ENCODE data around the gene PLEKHA6. TPM values are rescaled to one million over a fixed set of nuclear protein-coding genes. Genes with fewer than 3 reads are reported as not detected.

The PLEKHA6 gene
- total RNA-seq, 1 donor from 2014 or later = 15.4 TPM

DNA sequence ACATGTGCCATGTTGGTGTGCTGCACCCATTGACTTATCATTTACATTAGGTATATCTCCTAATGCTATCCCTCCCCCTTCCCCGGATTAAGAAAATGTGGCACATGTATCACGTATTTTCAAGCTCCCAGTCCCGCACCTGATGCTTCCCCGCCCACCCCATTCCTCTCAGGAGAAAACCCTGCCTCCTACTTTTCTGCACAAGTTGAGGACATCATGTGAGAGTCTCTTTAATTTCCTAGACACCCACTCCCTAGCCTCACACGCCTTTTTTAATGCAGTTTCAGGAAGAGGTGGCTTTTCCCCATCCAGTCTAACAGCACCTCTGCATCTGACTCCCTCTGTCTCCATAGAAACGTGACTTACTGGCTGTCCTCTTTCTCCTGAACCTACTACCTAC is 87.8 kb downstream of the PLEKHA6 start:
- Histone ChIP-seq H3K36me3 (ENCODE audit: control insufficient read depth, insufficient read depth, low read length) (peaks cover 1% of the 10 kb centered on the region), H3K27me3 (ENCODE audit: control insufficient read depth, insufficient read depth, low read length) (no peaks in the 10 kb centered on the region), H3K4me3 (ENCODE audit: low read depth, low read length) (no peak overlapping the region)
- no peak for DNase-seq (ENCODE audit: low read depth)
- no peak for TF ChIP-seq CTCF (IDR thresholded peaks at IDR 0.05; ENCODE audit: insufficient read depth, low read length, poor library complexity, severe bottlenecking)

DNA sequence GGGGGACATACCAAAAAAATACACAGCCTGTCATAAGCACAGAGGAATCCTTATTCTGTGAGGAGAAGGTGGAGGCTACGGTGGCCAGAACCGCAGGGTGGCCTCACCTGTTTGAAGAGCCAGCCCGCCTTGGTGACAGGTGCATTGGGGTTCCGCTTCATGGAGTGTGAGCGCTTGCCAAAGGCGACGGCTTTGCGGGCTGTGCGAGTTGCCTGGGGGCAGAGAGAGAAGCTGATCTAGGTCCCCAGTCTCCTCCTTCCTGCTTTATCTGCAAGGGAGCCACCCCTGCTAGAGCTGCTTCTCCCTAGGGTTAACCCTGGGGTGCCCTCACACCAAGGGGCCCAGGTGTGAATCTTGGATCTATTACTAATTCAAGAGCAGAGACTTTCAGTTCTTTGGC is 91.6 kb downstream of the PLEKHA6 start:
- Histone ChIP-seq H3K27me3 (ENCODE audit: control insufficient read depth, insufficient read depth, low read length) (no peaks in the 10 kb centered on the region), H3K4me3 (ENCODE audit: low read depth, low read length) (no peak overlapping the region), H3K36me3 (ENCODE audit: control insufficient read depth, insufficient read depth, low read length) (no peaks in the 10 kb centered on the region)
- no peak for DNase-seq (ENCODE audit: low read depth)
- TF ChIP-seq CTCF (IDR thresholded peaks at IDR 0.05; ENCODE audit: insufficient read depth, low read length, poor library complexity, severe bottlenecking) = no peak

GRCh38 chr1:204267191-204267601 is 92.5 kb downstream of the PLEKHA6 start:
- no peaks in the 10 kb centered on the region for H3K27me3 ChIP-seq (ENCODE audit: control insufficient read depth, insufficient read depth, low read length)
- no peak for TF ChIP-seq CTCF (IDR thresholded peaks at IDR 0.05; ENCODE audit: insufficient read depth, low read length, poor library complexity, severe bottlenecking)
- H3K36me3 ChIP-seq (ENCODE audit: control insufficient read depth, insufficient read depth, low read length) = no peaks in the 10 kb centered on the region
- H3K4me3 ChIP-seq (ENCODE audit: low read depth, low read length) = no peak overlapping the region
- no peak for DNase-seq (ENCODE audit: low read depth)

DNA sequence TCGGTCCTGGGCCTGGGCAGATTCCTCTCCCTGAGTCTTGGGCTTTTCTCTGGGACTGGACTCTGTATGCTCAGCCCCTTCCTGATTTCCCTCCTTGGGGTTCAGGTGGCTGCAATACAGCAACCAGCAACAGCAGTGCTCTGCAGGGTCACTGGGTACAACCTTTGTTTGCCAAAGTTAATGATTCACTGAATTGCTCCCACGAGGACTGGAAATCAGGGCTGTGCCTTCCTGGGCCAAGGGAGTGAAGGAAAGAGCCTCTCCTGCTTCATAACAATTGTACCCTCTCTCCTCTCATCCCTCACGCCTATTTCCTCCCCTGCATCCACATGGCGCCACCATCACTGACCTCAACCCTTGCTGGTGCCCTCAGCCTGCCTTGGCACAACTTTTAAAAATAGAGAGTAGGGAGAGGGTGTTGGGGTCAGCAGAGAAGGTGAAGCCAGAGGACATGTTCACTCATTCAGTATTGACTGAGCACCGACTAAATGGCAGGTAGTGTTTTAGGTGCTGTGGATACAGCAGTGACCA is 93.2 kb downstream of the PLEKHA6 start:
- no peak overlapping the region for H3K4me3 ChIP-seq (ENCODE audit: low read depth, low read length)
- H3K36me3 ChIP-seq (ENCODE audit: control insufficient read depth, insufficient read depth, low read length) = no peaks in the 10 kb centered on the region
- DNase-seq (ENCODE audit: low read depth) = no peak
- TF ChIP-seq CTCF (IDR thresholded peaks at IDR 0.05; ENCODE audit: insufficient read depth, low read length, poor library complexity, severe bottlenecking) = no peak
- H3K27me3 ChIP-seq (ENCODE audit: control insufficient read depth, insufficient read depth, low read length) = no peaks in the 10 kb centered on the region

DNA sequence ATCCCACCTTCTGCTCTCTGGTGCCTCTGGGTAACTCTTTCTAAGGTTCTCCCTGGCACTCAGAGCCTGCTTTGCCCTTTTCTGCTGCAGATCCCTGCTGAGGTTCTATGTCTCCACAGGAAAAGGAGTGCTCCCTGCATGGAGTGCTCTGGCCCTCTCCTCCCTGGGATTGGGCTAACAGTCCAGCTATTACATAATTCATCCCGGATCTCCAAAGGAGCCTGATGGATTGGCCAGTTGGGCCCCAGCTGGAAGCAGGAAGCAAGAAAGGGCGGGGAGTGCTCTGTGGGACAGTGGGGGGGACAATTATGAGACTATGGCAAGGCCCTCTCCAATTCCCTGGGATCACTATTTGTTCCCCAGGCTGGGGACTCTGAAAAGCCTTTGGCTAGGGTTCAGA is 94.1 kb downstream of the PLEKHA6 start:
- no peak for DNase-seq (ENCODE audit: low read depth)
- Histone ChIP-seq H3K27me3 (ENCODE audit: control insufficient read depth, insufficient read depth, low read length) (no peaks in the 10 kb centered on the region), H3K36me3 (ENCODE audit: control insufficient read depth, insufficient read depth, low read length) (no peaks in the 10 kb centered on the region), H3K4me3 (ENCODE audit: low read depth, low read length) (no peak overlapping the region)
- TF ChIP-seq CTCF (IDR thresholded peaks at IDR 0.05; ENCODE audit: insufficient read depth, low read length, poor library complexity, severe bottlenecking) = no peak

DNA sequence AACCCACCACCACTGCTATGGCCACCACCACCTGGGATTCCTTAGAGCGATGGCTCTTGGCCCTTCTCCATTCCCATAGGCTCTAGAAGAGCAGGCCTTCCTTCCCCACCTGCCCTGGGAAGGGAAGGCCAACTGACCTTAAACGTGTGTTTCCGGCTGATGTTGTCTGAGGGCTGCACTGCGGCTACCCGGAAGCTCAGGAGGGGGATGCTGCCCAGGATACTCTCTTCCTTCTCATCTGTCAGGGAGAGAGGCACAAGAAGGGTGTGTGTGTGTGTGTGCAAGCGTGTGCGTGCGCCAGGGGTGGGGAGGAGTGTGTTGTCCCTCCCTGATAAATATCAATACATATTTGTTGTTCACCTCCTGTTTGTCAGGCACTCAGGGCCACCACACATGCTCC is 94.9 kb downstream of the PLEKHA6 start:
- H3K36me3 ChIP-seq (ENCODE audit: control insufficient read depth, insufficient read depth, low read length) = no peaks in the 10 kb centered on the region
- no peak for TF ChIP-seq CTCF (IDR thresholded peaks at IDR 0.05; ENCODE audit: insufficient read depth, low read length, poor library complexity, severe bottlenecking)
- no peaks in the 10 kb centered on the region for H3K27me3 ChIP-seq (ENCODE audit: control insufficient read depth, insufficient read depth, low read length)
- no peak overlapping the region for H3K4me3 ChIP-seq (ENCODE audit: low read depth, low read length)
- DNase-seq (ENCODE audit: low read depth) = no peak

All from kidney epithelial cell (primary cell).